B cell (primary cell): Measurements from ENCODE around the gene CACNA2D3. TPM values are rescaled to one million over a fixed set of nuclear protein-coding genes. Genes with fewer than 3 reads are reported as not detected.

Experiments used
- ATAC-seq: fragments of 200-7000 bp; cut with Tn5 transposase; one replicate; pipeline ENCODE4 v1.10.0; 2021; ENCODE audit warnings: low read depth, mild to moderate bottlenecking, moderate number of reproducible peaks, moderate library complexity
- CTCF ChIA-PET: fragments of 350-600 bp; sonication (Branson Sonifier 250); formaldehyde crosslinking; loops from one replicate; lab custom pipeline; 2021; ENCODE audit warnings: antibody characterized with exemption, inconsistent platforms; lab: Charles Lee
- POLR2A ChIA-PET: fragments of 350-600 bp; sonication (Branson Sonifier 250); formaldehyde crosslinking; loops from one replicate; lab custom pipeline; 2021; ENCODE audit warnings: antibody characterized with exemption; lab: Charles Lee
- DNase-seq: peaks from one replicate; pipeline ENCODE4 v3.0.0; 2013
- H2AFZ ChIP-seq: 2 replicates; pipeline ENCODE4 v1.6.1; 2012; ENCODE audit warnings: mild to moderate bottlenecking, low read depth, low read length; ENCODE audit not compliant: insufficient read depth, poor library complexity, severe bottlenecking
- H3K27ac ChIP-seq, 2 donors: 1 replicate in 1 of 2; 2 replicates in 1 of 2; pipeline ENCODE4 v1.5.1; 2012 to 2013; ENCODE audit warnings: low read length in 2 of 2, mild to moderate bottlenecking in 2 of 2, moderate library complexity in 1 of 2
- H3K27me3 ChIP-seq, 4 experiments: fragments of 200-600 bp in 1 of 4; sonication (generic) in 1 of 4; replicated peaks in 1 of 4; 1 replicate in 2 of 4; 2 replicates in 2 of 4; pipeline versions ENCODE4 v1.6.1 to v1.7.0; 2013 to 2016; ENCODE audit warnings: low read length in 3 of 4, mild to moderate bottlenecking in 2 of 4, mixed read lengths in 1 of 4, moderate library complexity in 1 of 4; ENCODE audit not compliant: insufficient read depth in 4 of 4, control insufficient read depth in 3 of 4; ENCODE audit errors: control extremely low read depth in 1 of 4
- H3K36me3 ChIP-seq, 2 experiments: replicated peaks in 1 of 2; 1 replicate in 1 of 2; 2 replicates in 1 of 2; pipeline versions ENCODE4 v1.6.1 to v1.7.1; 2013; ENCODE audit warnings: low read length in 1 of 2; ENCODE audit not compliant: insufficient read depth in 2 of 2, control insufficient read depth in 1 of 2; ENCODE audit errors: control extremely low read depth in 1 of 2, extremely low read depth in 1 of 2
- H3K4me1 ChIP-seq, 2 donors: fragments of 200-600 bp in 1 of 2; sonication (generic) in 1 of 2; 1 replicate in 1 of 2; 2 replicates in 1 of 2; pipeline versions ENCODE4 v1.5.1 to v1.6.1; 2013 to 2017; ENCODE audit warnings: low read length in 2 of 2; ENCODE audit not compliant: control insufficient read depth in 2 of 2, insufficient read depth in 2 of 2
- H3K4me2 ChIP-seq: replicated peaks from 2 replicates; pipeline ENCODE3; 2012; ENCODE audit warnings: mild to moderate bottlenecking, low read depth, low read length; ENCODE audit not compliant: poor library complexity, severe bottlenecking
- H3K4me3 ChIP-seq, 5 experiments: fragments of 200-600 bp in 1 of 5; sonication (generic) in 1 of 5; 1 replicate in 3 of 5; 2 replicates in 2 of 5; pipeline versions ENCODE4 v1.5.1 to v1.7.0; 2011 to 2016; ENCODE audit warnings: low read length in 4 of 5, mild to moderate bottlenecking in 4 of 5, low read depth in 2 of 5, control low read depth in 1 of 5, moderate library complexity in 1 of 5; ENCODE audit not compliant: insufficient read depth in 1 of 5; ENCODE audit errors: control extremely low read depth in 1 of 5, extremely low read depth in 1 of 5
- H3K79me2 ChIP-seq: fragments of 200-600 bp; sonication (generic); one replicate; pipeline ENCODE4 v1.6.0; 2016; ENCODE audit warnings: low read length; ENCODE audit not compliant: control insufficient read depth, insufficient read depth
- H3K9ac ChIP-seq: fragments of 200-600 bp; sonication (generic); 2 replicates; pipeline ENCODE4 v1.6.1; 2017; ENCODE audit warnings: mild to moderate bottlenecking, low read length, moderate library complexity
- H3K9me3 ChIP-seq, 3 donors: one replicate each; pipeline versions ENCODE4 v1.6.1 to v1.7.1; 2013; ENCODE audit warnings: low read length in 2 of 3; ENCODE audit not compliant: control insufficient read depth in 2 of 3, insufficient read depth in 1 of 3; ENCODE audit errors: control extremely low read depth in 1 of 3
- H4K20me1 ChIP-seq: 2 replicates; pipeline ENCODE4 v1.6.0; 2012; ENCODE audit warnings: mild to moderate bottlenecking, low read length; ENCODE audit not compliant: insufficient read depth, control insufficient read depth, poor library complexity, severe bottlenecking
- H3K27ac Mint-ChIP-seq: one replicate; pipeline ENCODE4 v1.8.0; 2021; ENCODE audit warnings: mixed read lengths
- H3K27me3 Mint-ChIP-seq: one replicate; pipeline ENCODE4 v1.8.0; 2021; ENCODE audit warnings: mixed read lengths
- H3K4me1 Mint-ChIP-seq: one replicate; pipeline ENCODE4 v1.8.0; 2021; ENCODE audit warnings: mixed read lengths
- H3K4me3 Mint-ChIP-seq: one replicate; pipeline ENCODE4 v1.8.0; 2021; ENCODE audit warnings: mixed read lengths
- H3K9me3 Mint-ChIP-seq: one replicate; pipeline ENCODE4 v1.8.0; 2022; ENCODE audit warnings: mixed read lengths; ENCODE audit not compliant: insufficient read depth
- EZH2 ChIP-seq: IDR thresholded peaks from 2 replicates; pipeline ENCODE4 v1.6.1; 2012; ENCODE audit warnings: borderline replicate concordance, low read depth, mild to moderate bottlenecking, moderate library complexity, low read length; ENCODE audit not compliant: insufficient read depth, poor library complexity, severe bottlenecking
- WGBS: methylation state at CpG from one replicate; pipeline ENCODE4 v1.1.5; 2013; ENCODE audit warnings: missing lambda C conversion rate; ENCODE audit not compliant: insufficient coverage; 5-methylcytosine and 5-hydroxymethylcytosine counted together
- intact Hi-C: fragments of 100-400 bp; cut with micrococcal nuclease; formaldehyde crosslinking; loops from one replicate; pipeline ENCODE4 v1.10.0; 2022
- polyA plus RNA-seq: library from polyadenylated mRNA; depleted of rRNA; stranded (reverse); fragments of >200 nt; gene quantifications from 2 replicates; pipeline ENCODE4 v1.2.3, GENCODE V29; 2012
- total RNA-seq, 2 donors: library from RNA; stranded (reverse); fragments of 120-200 nt in 1 of 2; gene quantifications; 1 replicate in 1 of 2; 2 replicates in 1 of 2; pipeline versions ENCODE4 v1.2.3 to v1.2.4, GENCODE V29; 2013 to 2022
- TF ChIP-seq, protein P1 (sequence below): fragments of 200-600 bp; IDR thresholded peaks from one replicate; pipeline ENCODE4 v1.8.0; 2022; ENCODE audit warnings: antibody characterized with exemption, mild to moderate bottlenecking

Gene CACNA2D3
- total and polyA plus RNA-seq, 2 donors (not counting 1 experiment from before 2014, with no cell fraction given), result not detected

DNA sequence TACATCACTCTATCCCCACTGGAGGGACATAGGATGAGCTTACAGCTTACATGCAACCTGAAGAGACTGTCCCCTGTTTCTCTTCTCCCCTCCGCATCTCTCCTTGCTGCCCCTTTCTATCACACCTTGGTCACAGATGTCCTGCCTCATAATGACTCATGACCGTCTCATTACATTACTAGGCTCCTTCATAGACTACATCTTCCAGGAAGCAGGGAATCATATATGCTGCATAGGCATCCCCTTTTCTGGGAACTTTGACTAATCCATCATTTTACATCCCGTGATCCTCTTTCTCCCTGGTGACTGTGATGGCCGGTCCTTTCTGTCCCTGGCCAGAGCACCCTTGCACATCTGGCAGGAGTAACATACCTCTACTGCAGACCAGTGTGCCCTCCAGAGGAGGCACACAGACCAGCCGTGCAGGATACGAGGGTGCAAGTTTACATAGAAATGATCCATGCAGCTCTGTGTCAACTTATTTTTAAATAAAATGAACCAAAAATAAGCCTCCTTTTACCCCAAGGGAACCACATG is 188.9 kb downstream of the CACNA2D3 start:
- ChIA-PET CTCF (no interaction called here), POLR2A (no interaction called here)
- DNase-seq (no peak), ATAC-seq (no peak)
- H3K4me3 Mint-ChIP-seq, result no peak overlapping the region
- TF ChIP-seq, protein P1, sequence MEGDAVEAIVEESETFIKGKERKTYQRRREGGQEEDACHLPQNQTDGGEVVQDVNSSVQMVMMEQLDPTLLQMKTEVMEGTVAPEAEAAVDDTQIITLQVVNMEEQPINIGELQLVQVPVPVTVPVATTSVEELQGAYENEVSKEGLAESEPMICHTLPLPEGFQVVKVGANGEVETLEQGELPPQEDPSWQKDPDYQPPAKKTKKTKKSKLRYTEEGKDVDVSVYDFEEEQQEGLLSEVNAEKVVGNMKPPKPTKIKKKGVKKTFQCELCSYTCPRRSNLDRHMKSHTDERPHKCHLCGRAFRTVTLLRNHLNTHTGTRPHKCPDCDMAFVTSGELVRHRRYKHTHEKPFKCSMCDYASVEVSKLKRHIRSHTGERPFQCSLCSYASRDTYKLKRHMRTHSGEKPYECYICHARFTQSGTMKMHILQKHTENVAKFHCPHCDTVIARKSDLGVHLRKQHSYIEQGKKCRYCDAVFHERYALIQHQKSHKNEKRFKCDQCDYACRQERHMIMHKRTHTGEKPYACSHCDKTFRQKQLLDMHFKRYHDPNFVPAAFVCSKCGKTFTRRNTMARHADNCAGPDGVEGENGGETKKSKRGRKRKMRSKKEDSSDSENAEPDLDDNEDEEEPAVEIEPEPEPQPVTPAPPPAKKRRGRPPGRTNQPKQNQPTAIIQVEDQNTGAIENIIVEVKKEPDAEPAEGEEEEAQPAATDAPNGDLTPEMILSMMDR, result no peak
- TF ChIP-seq EZH2, result no peak
- Histone ChIP-seq H3K27me3 (no peaks in the 10 kb centered on the region), H2AFZ (no peak overlapping the region), H3K4me2 (no peak overlapping the region), H3K9me3 (peaks cover 0 to 6% (median 0%) of the 10 kb centered on the region in 3 donors), H3K4me3 (no peak overlapping the region), H4K20me1 (no peaks in the 10 kb centered on the region), H3K79me2 (no peaks in the 10 kb centered on the region), H3K27ac (no peak overlapping the region), H3K4me1 (no peaks in the 10 kb centered on the region), H3K36me3 (no peaks in the 10 kb centered on the region), H3K9ac (no peak overlapping the region)
- H3K9me3 Mint-ChIP-seq, result peaks cover 3% of the 10 kb centered on the region
- H3K27me3 Mint-ChIP-seq, result no peaks in the 10 kb centered on the region
- intact Hi-C loops, result no loop called here
- H3K27ac Mint-ChIP-seq, result no peak overlapping the region
- H3K4me1 Mint-ChIP-seq, result no peaks in the 10 kb centered on the region
- WGBS, result 93% methylated on average over 6 of the region's 6 CpGs

DNA sequence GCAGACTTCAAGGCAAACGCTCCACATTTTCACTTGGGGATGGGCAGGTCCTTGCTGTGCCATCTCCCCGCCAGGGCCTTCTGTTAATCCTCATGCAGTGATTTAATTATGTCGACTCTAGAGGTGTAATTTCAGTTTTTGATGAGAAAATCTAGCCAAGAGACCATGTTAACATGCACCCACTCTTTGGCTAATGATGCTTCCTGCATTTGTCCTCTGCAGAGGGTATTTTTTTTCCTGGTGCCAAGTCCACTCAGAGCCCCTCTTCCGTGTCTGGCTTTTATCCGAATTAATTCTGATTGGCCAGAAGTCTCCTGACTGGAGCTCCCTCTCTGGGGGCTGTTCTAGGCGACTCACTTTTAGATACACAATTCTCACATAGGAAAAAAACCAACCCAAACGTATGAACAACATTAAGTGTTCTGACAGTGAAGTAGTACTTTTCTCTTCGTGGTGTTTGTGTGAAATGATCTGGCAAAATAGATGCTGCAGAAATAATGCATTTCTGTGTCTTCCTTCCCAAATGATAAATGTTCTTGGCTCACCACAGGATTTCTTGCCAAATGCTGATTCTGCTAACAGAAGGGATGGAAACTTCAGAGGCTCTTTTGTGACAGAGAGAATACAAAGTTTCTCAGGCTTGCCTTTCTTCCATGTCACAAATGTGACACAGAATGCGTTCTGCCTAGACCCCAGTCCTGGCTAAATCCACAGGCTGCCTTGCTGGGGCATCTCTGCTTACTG is 190.0 kb downstream of the CACNA2D3 start:
- no peak overlapping the region for H2AFZ ChIP-seq
- no peaks in the 10 kb centered on the region for H3K27me3 ChIP-seq
- 77% methylated on average over 6 of the region's 9 CpGs for WGBS
- Mint-ChIP-seq H3K4me1 (no peaks in the 10 kb centered on the region), H3K27me3 (no peaks in the 10 kb centered on the region), H3K9me3 (peaks cover 3% of the 10 kb centered on the region), H3K27ac (no peak overlapping the region), H3K4me3 (no peak overlapping the region)
- ChIA-PET CTCF (no interaction called here), POLR2A (no interaction called here)
- H3K4me1 ChIP-seq, result no peaks in the 10 kb centered on the region
- no peaks in the 10 kb centered on the region for H3K79me2 ChIP-seq
- H3K36me3 ChIP-seq, result no peaks in the 10 kb centered on the region
- no peak for TF ChIP-seq EZH2
- TF ChIP-seq, protein P1, result no peak
- ATAC-seq (no peak), DNase-seq (no peak)
- H3K4me2 ChIP-seq, result no peak overlapping the region
- intact Hi-C loops, result no loop called here
- H3K4me3 ChIP-seq, result no peak overlapping the region
- H4K20me1 ChIP-seq, result no peaks in the 10 kb centered on the region
- no peak overlapping the region for H3K9ac ChIP-seq
- H3K9me3 ChIP-seq, result peaks cover 0 to 6% (median 0%) of the 10 kb centered on the region in 3 donors
- no peak overlapping the region for H3K27ac ChIP-seq
